ENCODE data around the gene POLR2A.

- no peak for TF ChIP-seq POLR2A (IDR thresholded peaks at IDR 0.05)
- no peak for TF ChIP-seq CTCF (IDR thresholded peaks at IDR 0.05)
Measured at GRCh38 chr17:7541074-7541621, 57.0 kb downstream of the POLR2A start.

All from esophagus squamous epithelium (tissue), 4 donors.